Endodermal cell (in vitro differentiated cells): ENCODE data around the gene CACNA1D. TPM values are rescaled to one million over a fixed set of nuclear protein-coding genes. Genes with fewer than 3 reads are reported as not detected.

Experiments used
- DNase-seq: peaks from one replicate; pipeline ENCODE4 v3.0.0-alpha.2; 2017
- H3K27ac ChIP-seq: 2 replicates; pipeline ENCODE4 v1.5.1; 2013; ENCODE audit warnings: mild to moderate bottlenecking, low read depth, low read length, moderate library complexity
- H3K27me3 ChIP-seq: 2 replicates; pipeline ENCODE4 v1.6.1; 2013; ENCODE audit warnings: mild to moderate bottlenecking, low read length, moderate library complexity; ENCODE audit not compliant: insufficient read depth, control insufficient read depth, poor library complexity, severe bottlenecking
- H3K36me3 ChIP-seq: 2 replicates; pipeline ENCODE4 v1.7.0; 2013; ENCODE audit warnings: mild to moderate bottlenecking, low read length, moderate library complexity; ENCODE audit not compliant: control insufficient read depth, insufficient read depth
- H3K4me1 ChIP-seq: one replicate; pipeline ENCODE4 v1.7.0; 2013; ENCODE audit warnings: low read length; ENCODE audit not compliant: control insufficient read depth, insufficient read depth
- H3K4me3 ChIP-seq: 2 replicates; pipeline ENCODE4 v1.5.1; 2013; ENCODE audit warnings: mild to moderate bottlenecking, low read length, moderate library complexity
- H3K9ac ChIP-seq: 2 replicates; pipeline ENCODE4 v1.6.1; 2013; ENCODE audit warnings: mild to moderate bottlenecking, low read length, moderate library complexity; ENCODE audit not compliant: poor library complexity, severe bottlenecking; ENCODE audit errors: extremely low read depth
- H3K9me3 ChIP-seq: 2 replicates; pipeline ENCODE4 v1.6.1; 2013; ENCODE audit warnings: mild to moderate bottlenecking, low read length, moderate library complexity; ENCODE audit not compliant: control insufficient read depth
- H3K27ac Mint-ChIP-seq: 2 replicates; pipeline ENCODE4 v1.8.0; 2020; ENCODE audit warnings: mixed read lengths
- H3K27me3 Mint-ChIP-seq: 2 replicates; pipeline ENCODE4 v1.8.0; 2021; ENCODE audit warnings: mild to moderate bottlenecking, mixed read lengths; ENCODE audit not compliant: insufficient read depth
- H3K36me3 Mint-ChIP-seq: 2 replicates; pipeline ENCODE4 v1.8.0; 2020; ENCODE audit warnings: low read depth, mixed read lengths
- H3K4me1 Mint-ChIP-seq: 2 replicates; pipeline ENCODE4 v1.8.0; 2020; ENCODE audit warnings: mixed read lengths
- H3K4me3 Mint-ChIP-seq: 2 replicates; pipeline ENCODE4 v1.8.0; 2020; ENCODE audit warnings: mild to moderate bottlenecking, moderate library complexity, mixed read lengths
- H3K9me3 Mint-ChIP-seq: 2 replicates; pipeline ENCODE4 v1.8.0; 2020; ENCODE audit warnings: mild to moderate bottlenecking, mixed read lengths
- WGBS, 2 experiments: methylation state at CpG; one replicate each; pipeline versions ENCODE4 v1.1.5 to v1.1.7; 2013; ENCODE audit warnings: missing lambda C conversion rate in 2 of 2, mixed read lengths in 1 of 2; ENCODE audit not compliant: insufficient coverage in 1 of 2, insufficient read length in 1 of 2; 5-methylcytosine and 5-hydroxymethylcytosine counted together
- total RNA-seq, 2 donors: library from RNA; stranded (reverse); fragmentation: NEBNext Ultra II Directional in 1 of 2; extraction: Animal tissue kit (Norgen Biotek cat#: 25700) in 1 of 2; gene quantifications; 2 replicates in 1 of 2; 3 replicates in 1 of 2; pipeline ENCODE4 v1.2.1, GENCODE V29; 2021
- TF ChIP-seq, protein P1 (sequence below): fragments of 200-600 bp; sonication (generic); conservative IDR thresholded peaks from 2 replicates; pipeline ENCODE4 v1.5.0; 2021; ENCODE audit warnings: antibody characterized with exemption, mild to moderate bottlenecking

The CACNA1D gene
- total RNA-seq, 2 donors from 2014 or later, result 2.2 to 3.8 TPM

DNA sequence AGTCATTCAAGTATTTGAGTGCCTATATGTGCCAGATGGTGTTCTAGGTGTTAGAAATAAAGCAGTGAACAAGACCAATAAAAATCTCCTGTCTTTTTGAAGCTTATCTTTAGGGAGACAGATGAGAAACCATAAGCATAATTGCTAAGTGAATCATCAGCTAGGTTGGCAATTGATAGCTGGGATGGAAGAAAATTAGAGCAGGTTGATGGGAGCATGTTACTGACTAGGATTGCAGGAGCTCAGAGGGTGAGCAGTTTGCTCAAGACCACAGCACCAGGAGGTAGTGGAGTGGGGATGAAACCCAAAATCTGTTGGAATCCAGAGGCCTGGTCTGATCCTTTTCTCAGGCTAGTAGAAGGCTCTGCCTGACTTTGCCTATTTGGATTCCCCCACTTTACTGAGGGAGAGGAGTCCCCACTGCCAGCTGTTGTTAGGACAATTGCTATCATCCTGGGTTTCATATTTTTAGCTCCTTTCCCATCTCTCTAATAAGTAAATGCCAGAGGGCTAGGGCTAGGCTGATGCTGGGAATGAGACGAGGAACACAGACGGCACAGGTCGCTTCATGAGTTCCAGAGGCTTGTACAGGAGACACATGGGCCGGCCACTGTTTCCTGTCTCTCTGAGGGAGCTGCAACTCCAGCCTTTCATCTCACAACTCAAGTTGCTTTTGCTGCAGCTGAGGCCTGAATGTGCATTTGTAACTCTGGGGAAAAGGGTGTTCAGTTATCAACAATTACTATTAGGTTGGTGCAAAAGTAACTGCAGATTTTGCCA, 102.9 kb downstream of the CACNA1D start:
- Mint-ChIP-seq H3K36me3 (no peaks in the 10 kb centered on the region), H3K27me3 (peaks cover 5% of the 10 kb centered on the region), H3K27ac (no peak overlapping the region), H3K9me3 (peaks cover 1% of the 10 kb centered on the region), H3K4me1 (no peaks in the 10 kb centered on the region), H3K4me3 (no peak overlapping the region)
- Histone ChIP-seq H3K27me3 (no peaks in the 10 kb centered on the region), H3K27ac (no peak overlapping the region), H3K9ac (no peak overlapping the region), H3K4me1 (no peaks in the 10 kb centered on the region), H3K4me3 (no peak overlapping the region), H3K36me3 (no peaks in the 10 kb centered on the region), H3K9me3 (no peaks in the 10 kb centered on the region)
- TF ChIP-seq, protein P1, sequence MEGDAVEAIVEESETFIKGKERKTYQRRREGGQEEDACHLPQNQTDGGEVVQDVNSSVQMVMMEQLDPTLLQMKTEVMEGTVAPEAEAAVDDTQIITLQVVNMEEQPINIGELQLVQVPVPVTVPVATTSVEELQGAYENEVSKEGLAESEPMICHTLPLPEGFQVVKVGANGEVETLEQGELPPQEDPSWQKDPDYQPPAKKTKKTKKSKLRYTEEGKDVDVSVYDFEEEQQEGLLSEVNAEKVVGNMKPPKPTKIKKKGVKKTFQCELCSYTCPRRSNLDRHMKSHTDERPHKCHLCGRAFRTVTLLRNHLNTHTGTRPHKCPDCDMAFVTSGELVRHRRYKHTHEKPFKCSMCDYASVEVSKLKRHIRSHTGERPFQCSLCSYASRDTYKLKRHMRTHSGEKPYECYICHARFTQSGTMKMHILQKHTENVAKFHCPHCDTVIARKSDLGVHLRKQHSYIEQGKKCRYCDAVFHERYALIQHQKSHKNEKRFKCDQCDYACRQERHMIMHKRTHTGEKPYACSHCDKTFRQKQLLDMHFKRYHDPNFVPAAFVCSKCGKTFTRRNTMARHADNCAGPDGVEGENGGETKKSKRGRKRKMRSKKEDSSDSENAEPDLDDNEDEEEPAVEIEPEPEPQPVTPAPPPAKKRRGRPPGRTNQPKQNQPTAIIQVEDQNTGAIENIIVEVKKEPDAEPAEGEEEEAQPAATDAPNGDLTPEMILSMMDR, result no peak
- no peak for DNase-seq
- WGBS, 2 experiments, result 93 to 100% methylated on average over 4 of the region's 4 CpGs

DNA sequence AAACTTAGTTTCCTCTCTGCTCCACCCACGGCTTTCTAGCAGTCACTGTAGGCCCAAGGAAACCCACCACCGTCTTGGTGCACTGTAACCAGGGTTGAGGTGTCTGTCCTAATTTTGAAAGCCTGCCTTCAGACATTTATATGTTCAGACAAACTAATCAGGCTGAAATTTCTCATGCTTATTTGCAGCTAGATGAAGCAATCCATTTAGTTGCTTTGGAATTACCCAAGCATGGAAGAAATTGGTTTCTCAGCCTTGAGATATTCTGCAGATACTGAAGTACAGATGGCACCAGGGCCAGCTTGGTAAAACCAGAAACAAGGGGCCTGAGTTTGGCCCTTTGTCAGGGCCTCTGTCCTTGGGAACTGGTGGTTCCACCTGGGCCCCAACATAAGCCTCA, 105.4 kb downstream of the CACNA1D start:
- Histone ChIP-seq H3K4me3 (no peak overlapping the region), H3K36me3 (no peaks in the 10 kb centered on the region), H3K9me3 (no peaks in the 10 kb centered on the region), H3K27me3 (no peaks in the 10 kb centered on the region), H3K27ac (no peak overlapping the region), H3K9ac (no peak overlapping the region), H3K4me1 (no peaks in the 10 kb centered on the region)
- peaks cover 1% of the 10 kb centered on the region for H3K9me3 Mint-ChIP-seq
- no peaks in the 10 kb centered on the region for H3K27me3 Mint-ChIP-seq
- no peak overlapping the region for H3K4me3 Mint-ChIP-seq
- H3K36me3 Mint-ChIP-seq, result no peaks in the 10 kb centered on the region
- TF ChIP-seq, protein P1, result no peak
- H3K4me1 Mint-ChIP-seq, result no peaks in the 10 kb centered on the region
- DNase-seq, result no peak
- 91 to 100% methylated on average over 1 to 2 of the region's 2 CpGs for WGBS, 2 experiments
- H3K27ac Mint-ChIP-seq, result no peak overlapping the region

DNA sequence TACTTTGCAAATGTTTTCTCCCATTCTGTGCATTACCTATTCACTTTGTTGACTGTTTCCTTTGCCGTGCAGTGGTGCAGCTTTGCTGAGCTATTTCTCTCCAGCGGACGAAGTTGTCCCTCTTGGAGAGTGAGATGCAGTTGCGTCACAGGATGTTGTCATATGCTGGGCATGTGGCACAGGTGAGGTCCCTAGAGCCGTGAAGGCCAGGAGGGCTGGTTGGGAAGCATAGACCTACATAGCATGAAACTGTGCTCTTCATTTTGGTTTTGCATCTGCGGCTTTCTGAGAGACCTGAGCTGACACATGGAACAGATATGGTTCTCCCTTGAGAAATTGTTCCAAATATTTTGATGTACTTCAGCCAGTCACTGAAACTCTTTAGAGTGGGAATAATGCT, 108.5 kb downstream of the CACNA1D start:
- Mint-ChIP-seq H3K27me3 (peaks cover 3% of the 10 kb centered on the region), H3K36me3 (no peaks in the 10 kb centered on the region), H3K4me3 (no peak overlapping the region), H3K9me3 (peaks cover 9% of the 10 kb centered on the region), H3K27ac (no peak overlapping the region), H3K4me1 (no peaks in the 10 kb centered on the region)
- Histone ChIP-seq H3K9me3 (peaks cover 9% of the 10 kb centered on the region), H3K27me3 (no peaks in the 10 kb centered on the region), H3K27ac (no peak overlapping the region), H3K4me1 (no peaks in the 10 kb centered on the region), H3K4me3 (no peak overlapping the region), H3K9ac (no peak overlapping the region), H3K36me3 (no peaks in the 10 kb centered on the region)
- 89 to 94% methylated on average over 6 of the region's 6 CpGs for WGBS, 2 experiments
- TF ChIP-seq, protein P1, result no peak
- peak; percentile 29 for DNase-seq
